ENCODE results near the gene PRKCB.

The PRKCB gene

GRCh38 chr16:24116046-24116776 lies 280.4 kb downstream of the PRKCB start:
- H3K36me3 ChIP-seq (ENCODE audit: control insufficient read depth, insufficient read depth, low read length), result no peaks in the 10 kb centered on the region
- no peak overlapping the region for H3K9ac ChIP-seq (ENCODE audit: low read depth, low read length)
- no peak overlapping the region for H3K27ac ChIP-seq (ENCODE audit: low read depth, low read length)
- no peak overlapping the region for H3K4me3 ChIP-seq (ENCODE audit: low read depth, low read length)
- no peaks in the 10 kb centered on the region for H3K9me3 ChIP-seq (ENCODE audit: control insufficient read depth, insufficient read depth, low read length)
- H3K27me3 ChIP-seq (ENCODE audit: control insufficient read depth, insufficient read depth, low read length), result no peaks in the 10 kb centered on the region
- H3K4me1 ChIP-seq (ENCODE audit: control insufficient read depth, insufficient read depth, low read length), result peaks cover 19% of the 10 kb centered on the region

- Histone ChIP-seq H3K9ac (ENCODE audit: low read depth, low read length) (no peak overlapping the region), H3K4me1 (ENCODE audit: control insufficient read depth, insufficient read depth, low read length) (peaks cover 19% of the 10 kb centered on the region), H3K27me3 (ENCODE audit: control insufficient read depth, insufficient read depth, low read length) (no peaks in the 10 kb centered on the region), H3K27ac (ENCODE audit: low read depth, low read length) (no peak overlapping the region), H3K4me3 (ENCODE audit: low read depth, low read length) (no peak overlapping the region), H3K36me3 (ENCODE audit: control insufficient read depth, insufficient read depth, low read length) (no peaks in the 10 kb centered on the region), H3K9me3 (ENCODE audit: control insufficient read depth, insufficient read depth, low read length) (no peaks in the 10 kb centered on the region)
Measured at GRCh38 chr16:24116989-24117388, 281.2 kb downstream of the PRKCB start.

- Histone ChIP-seq H3K4me1 (ENCODE audit: control insufficient read depth, insufficient read depth, low read length) (peaks cover 19% of the 10 kb centered on the region), H3K9ac (ENCODE audit: low read depth, low read length) (no peak overlapping the region), H3K36me3 (ENCODE audit: control insufficient read depth, insufficient read depth, low read length) (no peaks in the 10 kb centered on the region), H3K4me3 (ENCODE audit: low read depth, low read length) (no peak overlapping the region), H3K9me3 (ENCODE audit: control insufficient read depth, insufficient read depth, low read length) (no peaks in the 10 kb centered on the region), H3K27me3 (ENCODE audit: control insufficient read depth, insufficient read depth, low read length) (no peaks in the 10 kb centered on the region), H3K27ac (ENCODE audit: low read depth, low read length) (no peak overlapping the region)
Measured at GRCh38 chr16:24117680-24118079, 281.9 kb downstream of the PRKCB start.

- Histone ChIP-seq H3K27me3 (ENCODE audit: control insufficient read depth, insufficient read depth, low read length) (no peaks in the 10 kb centered on the region), H3K9me3 (ENCODE audit: control insufficient read depth, insufficient read depth, low read length) (no peaks in the 10 kb centered on the region), H3K4me3 (ENCODE audit: low read depth, low read length) (no peak overlapping the region), H3K36me3 (ENCODE audit: control insufficient read depth, insufficient read depth, low read length) (no peaks in the 10 kb centered on the region), H3K27ac (ENCODE audit: low read depth, low read length) (no peak overlapping the region), H3K9ac (ENCODE audit: low read depth, low read length) (no peak overlapping the region), H3K4me1 (ENCODE audit: control insufficient read depth, insufficient read depth, low read length) (peaks cover 19% of the 10 kb centered on the region)
Measured at GRCh38 chr16:24118126-24118821, 282.5 kb downstream of the PRKCB start.

GRCh38 chr16:24119807-24120206 lies 284.0 kb downstream of the PRKCB start:
- Histone ChIP-seq H3K27me3 (ENCODE audit: control insufficient read depth, insufficient read depth, low read length) (no peaks in the 10 kb centered on the region), H3K4me1 (ENCODE audit: control insufficient read depth, insufficient read depth, low read length) (peaks cover 19% of the 10 kb centered on the region), H3K9ac (ENCODE audit: low read depth, low read length) (no peak overlapping the region), H3K36me3 (ENCODE audit: control insufficient read depth, insufficient read depth, low read length) (no peaks in the 10 kb centered on the region), H3K4me3 (ENCODE audit: low read depth, low read length) (no peak overlapping the region), H3K9me3 (ENCODE audit: control insufficient read depth, insufficient read depth, low read length) (no peaks in the 10 kb centered on the region), H3K27ac (ENCODE audit: low read depth, low read length) (no peak overlapping the region)

- no peaks in the 10 kb centered on the region for H3K36me3 ChIP-seq (ENCODE audit: control insufficient read depth, insufficient read depth, low read length)
- no peak overlapping the region for H3K4me3 ChIP-seq (ENCODE audit: low read depth, low read length)
Measured at GRCh38 chr16:24123275-24123674, 287.5 kb downstream of the PRKCB start.

GRCh38 chr16:24124291-24124690 lies 288.5 kb downstream of the PRKCB start:
- H3K27me3 ChIP-seq (ENCODE audit: control insufficient read depth, insufficient read depth, low read length), result no peaks in the 10 kb centered on the region
- no peak overlapping the region for H3K4me3 ChIP-seq (ENCODE audit: low read depth, low read length)
- no peak overlapping the region for H3K9ac ChIP-seq (ENCODE audit: low read depth, low read length)
- no peaks in the 10 kb centered on the region for H3K9me3 ChIP-seq (ENCODE audit: control insufficient read depth, insufficient read depth, low read length)
- no peaks in the 10 kb centered on the region for H3K36me3 ChIP-seq (ENCODE audit: control insufficient read depth, insufficient read depth, low read length)
- H3K4me1 ChIP-seq (ENCODE audit: control insufficient read depth, insufficient read depth, low read length), result 0 out of 2 replicates have a peak, but pooled peaks cover 7% of the 10 kb centered on the region
- no peak overlapping the region for H3K27ac ChIP-seq (ENCODE audit: low read depth, low read length)

More at GRCh38 chr16:24123275-24123674, 287.5 kb downstream of the PRKCB start:
- Histone ChIP-seq H3K4me1 (ENCODE audit: control insufficient read depth, insufficient read depth, low read length) (peaks cover 13% of the 10 kb centered on the region), H3K27me3 (ENCODE audit: control insufficient read depth, insufficient read depth, low read length) (no peaks in the 10 kb centered on the region), H3K9ac (ENCODE audit: low read depth, low read length) (no peak overlapping the region), H3K27ac (ENCODE audit: low read depth, low read length) (no peak overlapping the region), H3K9me3 (ENCODE audit: control insufficient read depth, insufficient read depth, low read length) (no peaks in the 10 kb centered on the region)

GRCh38 chr16:24125214-24125613 lies 289.4 kb downstream of the PRKCB start:
- H3K4me3 ChIP-seq (ENCODE audit: low read depth, low read length), result no peak overlapping the region
- peak overlapping the region; percentile 64 for H3K27ac ChIP-seq (ENCODE audit: low read depth, low read length)

GRCh38 chr16:24129412-24129918 lies 293.7 kb downstream of the PRKCB start:
- H3K9me3 ChIP-seq (ENCODE audit: control insufficient read depth, insufficient read depth, low read length), result no peaks in the 10 kb centered on the region
- no peaks in the 10 kb centered on the region for H3K36me3 ChIP-seq (ENCODE audit: control insufficient read depth, insufficient read depth, low read length)
- H3K4me1 ChIP-seq (ENCODE audit: control insufficient read depth, insufficient read depth, low read length), result peaks cover 20% of the 10 kb centered on the region
- H3K27me3 ChIP-seq (ENCODE audit: control insufficient read depth, insufficient read depth, low read length), result no peaks in the 10 kb centered on the region
- H3K27ac ChIP-seq (ENCODE audit: low read depth, low read length), result no peak overlapping the region
- H3K4me3 ChIP-seq (ENCODE audit: low read depth, low read length), result no peak overlapping the region
- H3K9ac ChIP-seq (ENCODE audit: low read depth, low read length), result no peak overlapping the region

More at GRCh38 chr16:24125214-24125613, 289.4 kb downstream of the PRKCB start:
- 0 out of 2 replicates have a peak, but pooled peaks cover 9% of the 10 kb centered on the region for H3K4me1 ChIP-seq (ENCODE audit: control insufficient read depth, insufficient read depth, low read length)
- no peaks in the 10 kb centered on the region for H3K27me3 ChIP-seq (ENCODE audit: control insufficient read depth, insufficient read depth, low read length)
- no peaks in the 10 kb centered on the region for H3K9me3 ChIP-seq (ENCODE audit: control insufficient read depth, insufficient read depth, low read length)
- H3K36me3 ChIP-seq (ENCODE audit: control insufficient read depth, insufficient read depth, low read length), result no peaks in the 10 kb centered on the region
- no peak overlapping the region for H3K9ac ChIP-seq (ENCODE audit: low read depth, low read length)

- Histone ChIP-seq H3K27ac (ENCODE audit: low read depth, low read length) (no peak overlapping the region), H3K27me3 (ENCODE audit: control insufficient read depth, insufficient read depth, low read length) (no peaks in the 10 kb centered on the region), H3K36me3 (ENCODE audit: control insufficient read depth, insufficient read depth, low read length) (no peaks in the 10 kb centered on the region), H3K9ac (ENCODE audit: low read depth, low read length) (no peak overlapping the region), H3K4me1 (ENCODE audit: control insufficient read depth, insufficient read depth, low read length) (peaks cover 16% of the 10 kb centered on the region), H3K9me3 (ENCODE audit: control insufficient read depth, insufficient read depth, low read length) (no peaks in the 10 kb centered on the region), H3K4me3 (ENCODE audit: low read depth, low read length) (no peak overlapping the region)
Measured at GRCh38 chr16:24130494-24131085, 294.8 kb downstream of the PRKCB start.

GRCh38 chr16:24131294-24131693 lies 295.5 kb downstream of the PRKCB start:
- Histone ChIP-seq H3K27me3 (ENCODE audit: control insufficient read depth, insufficient read depth, low read length) (no peaks in the 10 kb centered on the region), H3K9me3 (ENCODE audit: control insufficient read depth, insufficient read depth, low read length) (no peaks in the 10 kb centered on the region)

More at GRCh38 chr16:24131294-24131693, 295.5 kb downstream of the PRKCB start:
- Histone ChIP-seq H3K36me3 (ENCODE audit: control insufficient read depth, insufficient read depth, low read length) (no peaks in the 10 kb centered on the region), H3K27ac (ENCODE audit: low read depth, low read length) (no peak overlapping the region), H3K9ac (ENCODE audit: low read depth, low read length) (no peak overlapping the region), H3K4me1 (ENCODE audit: control insufficient read depth, insufficient read depth, low read length) (peaks cover 21% of the 10 kb centered on the region), H3K4me3 (ENCODE audit: low read depth, low read length) (no peak overlapping the region)

Measured in HUES48 (cell line).